IMR-90 (cell line): ENCODE data around the gene ANKRD7. TPM values are rescaled to one million over a fixed set of nuclear protein-coding genes. Genes with fewer than 3 reads are reported as not detected.

Experiments
- ATAC-seq: fragments of 200-7000 bp; cut with Tn5 transposase; 2 replicates; pipeline ENCODE4 v1.9.1; 2020; ENCODE audit warnings: low read depth, mild to moderate bottlenecking, moderate library complexity
- BruUV-seq: library from RNA; stranded (reverse); fragments of 400-500 nt; replicated peaks from 2 replicates; lab custom pipeline; 2021; lab: Mats Ljungman, UMichigan
- CTCF ChIA-PET: fragments of 300-600 bp; formaldehyde crosslinking; extraction: SDS; loops from one replicate; lab custom pipeline; 2021; ENCODE audit warnings: antibody characterized with exemption; lab: Yijun Ruan, JAX
- POLR2A ChIA-PET: fragments of 300-600 bp; sonication (Branson Sonifier 250); formaldehyde crosslinking; loops from one replicate; lab custom pipeline; 2022; ENCODE audit warnings: antibody characterized with exemption; ENCODE audit not compliant: unreplicated experiment; lab: Charles Lee
- DNase-seq: peaks from one replicate; pipeline ENCODE4 v3.0.0; 2013
- H2AFZ ChIP-seq: replicated peaks from 2 replicates; pipeline ENCODE3; 2013; ENCODE audit warnings: low read length, mild to moderate bottlenecking; ENCODE audit not compliant: poor library complexity
- H2AK5ac ChIP-seq: 2 replicates; pipeline ENCODE4 v1.6.1; 2013; ENCODE audit warnings: low read depth, low read length, inconsistent platforms
- H2AK9ac ChIP-seq: replicated peaks from 2 replicates; pipeline ENCODE3; 2013; ENCODE audit warnings: mild to moderate bottlenecking, low read depth, low read length, moderate library complexity; ENCODE audit not compliant: poor library complexity
- H2BK120ac ChIP-seq: 2 replicates; pipeline ENCODE4 v1.6.1; 2013; ENCODE audit warnings: low read depth, low read length, inconsistent platforms
- H2BK15ac ChIP-seq: 3 replicates; pipeline ENCODE4 v1.6.1; 2013; ENCODE audit warnings: low read depth, low read length, inconsistent platforms
- H2BK20ac ChIP-seq: 2 replicates; pipeline ENCODE4 v1.6.1; 2013; ENCODE audit warnings: low read depth, mild to moderate bottlenecking, inconsistent platforms, low read length, moderate library complexity
- H2BK5ac ChIP-seq: 2 replicates; pipeline ENCODE4 v1.6.1; 2013; ENCODE audit warnings: mild to moderate bottlenecking, low read depth, low read length, inconsistent platforms; ENCODE audit not compliant: poor library complexity, severe bottlenecking
- H3K14ac ChIP-seq: replicated peaks from 2 replicates; pipeline ENCODE4 v1.6.1; 2013; ENCODE audit warnings: low read depth, low read length, inconsistent platforms
- H3K18ac ChIP-seq: 2 replicates; pipeline ENCODE4 v1.6.1; 2013; ENCODE audit warnings: low read depth, low read length, control low read depth
- H3K23ac ChIP-seq: 2 replicates; pipeline ENCODE4 v1.6.1; 2013; ENCODE audit warnings: low read depth, low read length, inconsistent platforms
- H3K27ac ChIP-seq: 2 replicates; pipeline ENCODE4 v1.5.1; 2013; ENCODE audit warnings: mild to moderate bottlenecking, control low read depth, low read length; ENCODE audit not compliant: insufficient read depth
- H3K27me3 ChIP-seq: 2 replicates; pipeline ENCODE4 v1.6.1; 2013; ENCODE audit warnings: low read length; ENCODE audit not compliant: control insufficient read depth, insufficient read depth
- H3K36me3 ChIP-seq: 2 replicates; pipeline ENCODE4 v1.6.1; 2013; ENCODE audit warnings: low read length, mixed read lengths; ENCODE audit not compliant: control insufficient read depth, insufficient read depth
- H3K4ac ChIP-seq: 2 replicates; pipeline ENCODE4 v1.6.1; 2013; ENCODE audit warnings: low read depth, low read length, inconsistent platforms
- H3K4me1 ChIP-seq: 2 replicates; pipeline ENCODE4 v1.6.1; 2013; ENCODE audit warnings: low read length, mixed read lengths; ENCODE audit not compliant: control insufficient read depth, insufficient read depth
- H3K4me2 ChIP-seq: 2 replicates; pipeline ENCODE4 v1.6.1; 2013; ENCODE audit warnings: low read depth, mild to moderate bottlenecking, control low read depth, low read length, moderate library complexity
- H3K4me3 ChIP-seq: 2 replicates; pipeline ENCODE4 v1.5.1; 2013; ENCODE audit warnings: low read depth, mild to moderate bottlenecking, control low read depth, low read length, moderate library complexity; ENCODE audit not compliant: insufficient read depth
- H3K56ac ChIP-seq: 2 replicates; pipeline ENCODE4 v1.6.1; 2013; ENCODE audit warnings: low read length, inconsistent platforms; ENCODE audit not compliant: insufficient read depth; ENCODE audit errors: extremely low read depth
- H3K79me1 ChIP-seq, 2 experiments: 2 replicates each; pipeline ENCODE4 v1.6.1; 2013; ENCODE audit warnings: low read length in 2 of 2, inconsistent platforms in 1 of 2, low read depth in 1 of 2
- H3K9ac ChIP-seq: 2 replicates; pipeline ENCODE4 v1.6.1; 2013; ENCODE audit warnings: low read depth, low read length, control low read depth
- H3K9me1 ChIP-seq: 2 replicates; pipeline ENCODE4 v1.6.1; 2013; ENCODE audit warnings: low read length, inconsistent platforms; ENCODE audit not compliant: insufficient read depth
- H3K9me3 ChIP-seq: 2 replicates; pipeline ENCODE4 v1.6.1; 2013; ENCODE audit warnings: low read length; ENCODE audit not compliant: control insufficient read depth, insufficient read depth
- H4K20me1 ChIP-seq: 2 replicates; pipeline ENCODE4 v1.6.1; 2013; ENCODE audit warnings: low read length, inconsistent platforms; ENCODE audit not compliant: insufficient read depth
- H4K5ac ChIP-seq: 2 replicates; pipeline ENCODE4 v1.6.1; 2013; ENCODE audit warnings: mild to moderate bottlenecking, low read depth, low read length, control low read depth
- H4K8ac ChIP-seq, 2 experiments: 2 replicates each; pipeline ENCODE4 v1.6.1; 2013; ENCODE audit warnings: low read depth in 2 of 2, low read length in 2 of 2, control low read depth in 1 of 2, inconsistent platforms in 1 of 2
- H4K91ac ChIP-seq: 2 replicates; pipeline ENCODE4 v1.6.1; 2013; ENCODE audit warnings: low read depth, low read length, inconsistent platforms; ENCODE audit not compliant: insufficient read depth
- BHLHE40 ChIP-seq: fragments of 150-350 bp; IDR thresholded peaks from 2 replicates; pipeline ENCODE4 v1.6.1; 2016; ENCODE audit warnings: mild to moderate bottlenecking, low read depth, low read length
- CEBPB ChIP-seq: IDR thresholded peaks from 2 replicates; pipeline ENCODE4 v1.6.1; 2012; ENCODE audit warnings: low read depth, low read length, improper control_type of control experiment
- CHD1 ChIP-seq: IDR thresholded peaks from 2 replicates; pipeline ENCODE4 v1.6.1; 2012; ENCODE audit warnings: low read depth, low read length, improper control_type of control experiment
- CTCF ChIP-seq: conservative IDR thresholded peaks from 2 replicates; pipeline ENCODE4 v1.5.1; 2012; ENCODE audit warnings: mild to moderate bottlenecking, low read depth, low read length, improper control_type of control experiment
- ELK1 ChIP-seq: fragments of 150-350 bp; IDR thresholded peaks from 2 replicates; pipeline ENCODE4 v1.6.1; 2016; ENCODE audit warnings: low read depth, mild to moderate bottlenecking, low read length, moderate library complexity, borderline replicate concordance
- FOS ChIP-seq: fragments of 150-350 bp; IDR thresholded peaks from 2 replicates; pipeline ENCODE4 v1.6.1; 2016; ENCODE audit warnings: low read depth, low read length
- MAFK ChIP-seq: IDR thresholded peaks from 2 replicates; pipeline ENCODE4 v1.6.1; 2012; ENCODE audit warnings: low read depth, low read length, improper control_type of control experiment
- MAZ ChIP-seq: IDR thresholded peaks from 2 replicates; pipeline ENCODE4 v1.6.1; 2012; ENCODE audit warnings: low read depth, mild to moderate bottlenecking, low read length, improper control_type of control experiment, moderate library complexity, borderline replicate concordance
- MXI1 ChIP-seq: IDR thresholded peaks from 2 replicates; pipeline ENCODE4 v1.6.1; 2012; ENCODE audit warnings: low read depth, mild to moderate bottlenecking, low read length, moderate library complexity, borderline replicate concordance
- NFE2L2 ChIP-seq: fragments of 150-350 bp; IDR thresholded peaks from 2 replicates; pipeline ENCODE4 v1.6.1; 2016; ENCODE audit warnings: low read depth, mild to moderate bottlenecking, low read length
- POLR2A ChIP-seq: IDR thresholded peaks from 2 replicates; pipeline ENCODE4 v1.6.1; 2012; ENCODE audit warnings: mild to moderate bottlenecking, low read depth, low read length
- RAD21 ChIP-seq: IDR thresholded peaks from 2 replicates; pipeline ENCODE4 v1.6.1; 2012; ENCODE audit warnings: low read length, improper control_type of control experiment
- RCOR1 ChIP-seq: IDR thresholded peaks from 2 replicates; pipeline ENCODE4 v1.6.1; 2012; ENCODE audit warnings: mild to moderate bottlenecking, low read length, improper control_type of control experiment; ENCODE audit not compliant: insufficient replicate concordance
- RFX5 ChIP-seq: IDR thresholded peaks from 2 replicates; pipeline ENCODE4 v1.8.0; 2012; ENCODE audit warnings: low read depth, mild to moderate bottlenecking, low read length, moderate library complexity
- SMC3 ChIP-seq: fragments of 150-350 bp; IDR thresholded peaks from 2 replicates; pipeline ENCODE4 v1.6.1; 2016; ENCODE audit warnings: low read depth, mild to moderate bottlenecking, antibody characterized with exemption, low read length, moderate library complexity
- USF2 ChIP-seq: fragments of 150-350 bp; IDR thresholded peaks from 2 replicates; pipeline ENCODE4 v1.6.1; 2017; ENCODE audit warnings: mild to moderate bottlenecking, antibody characterized with exemption, low read length, low read depth
- WGBS, 2 experiments: methylation state at CpG; one replicate each; pipeline versions ENCODE4 v1.1.5 to v1.1.7; 2013; ENCODE audit warnings: missing lambda C conversion rate in 2 of 2; ENCODE audit not compliant: insufficient read length in 1 of 2; ENCODE audit errors: extremely low coverage in 2 of 2; 5-methylcytosine and 5-hydroxymethylcytosine counted together
- dilution Hi-C: fragments of 300-500 bp; cut with HindIII; formaldehyde crosslinking; loops from one replicate; pipeline ENCODE4 v1.14.3; 2018; ENCODE audit warnings: low sequenced_read_pairs; ENCODE audit not compliant: unreplicated experiment
- in situ Hi-C: fragments of 300-500 bp; cut with MboI; formaldehyde crosslinking; loops from 3 replicates; pipeline ENCODE4 v1.14.3; 2019; ENCODE audit warnings: low sequenced_read_pairs, inconsistent platforms, mixed read lengths
- intact Hi-C: fragments of 100-400 bp; cut with micrococcal nuclease; formaldehyde crosslinking; loops from 2 replicates; pipeline ENCODE4 v1.10.0; 2022
- polyA plus RNA-seq, 3 experiments: library from polyadenylated mRNA; depleted of rRNA; stranded (reverse); fragments of >200 nt; gene quantifications; 2 replicates each; pipeline ENCODE4 v1.2.3, GENCODE V29; 2012; ENCODE audit warnings: low replicate concordance in 1 of 3
- total RNA-seq: library from RNA; depleted of rRNA; stranded (reverse); fragments of >200 nt; gene quantifications from 2 replicates; pipeline ENCODE4 v1.2.3, GENCODE V29; 2012

The ANKRD7 gene
- total and polyA plus RNA-seq, 2 of the 4 experiments (the other 2 are of a cell fraction), result 0.17 to 0.18 TPM

- ChIA-PET CTCF (interaction anchor here (0.9 kb wide), 1 partner anchor 10 kb away, joined by 3 read pairs; no protein-coding TSS in a partner anchor), POLR2A (no interaction called here)
- no peak overlapping the region for H3K56ac ChIP-seq
- no peaks in the 10 kb centered on the region for H3K9me1 ChIP-seq
- no peak overlapping the region for H2AK9ac ChIP-seq
- no peak overlapping the region for H2AK5ac ChIP-seq
- H3K79me1 ChIP-seq, result no peaks in the 10 kb centered on the region
- H2BK15ac ChIP-seq, result no peak overlapping the region
- no peaks in the 10 kb centered on the region for H3K27me3 ChIP-seq
- no peak for TF ChIP-seq FOS
- TF ChIP-seq NFE2L2, result no peak
- TF ChIP-seq SMC3, result no peak
- TF ChIP-seq USF2, result no peak
- TF ChIP-seq CHD1, result no peak
- no peak for TF ChIP-seq BHLHE40
- no peak for TF ChIP-seq RAD21
- TF ChIP-seq MAFK, result no peak
- TF ChIP-seq POLR2A, result no peak
- no peak for TF ChIP-seq CTCF
- TF ChIP-seq ELK1, result no peak
- no peak for TF ChIP-seq MXI1
- TF ChIP-seq MAZ, result no peak
- no peak for TF ChIP-seq CEBPB
- no peak for TF ChIP-seq RCOR1
- TF ChIP-seq RFX5, result no peak
- H3K4me1 ChIP-seq, result no peaks in the 10 kb centered on the region
- no peak overlapping the region for H3K23ac ChIP-seq
- H3K36me3 ChIP-seq, result no peaks in the 10 kb centered on the region
- H2AFZ ChIP-seq, result no peak overlapping the region
- H3K9ac ChIP-seq, result no peak overlapping the region
- H3K27ac ChIP-seq, result no peak overlapping the region
- no peak overlapping the region for H4K8ac ChIP-seq
- in situ Hi-C loops (no loop called here), dilution Hi-C loops (no loop called here), intact Hi-C loops (no loop called here)
- DNase-seq (no peak), ATAC-seq (no peak)
- H3K9me3 ChIP-seq, result no peaks in the 10 kb centered on the region
- no peak overlapping the region for H4K91ac ChIP-seq
- H3K4me2 ChIP-seq, result no peak overlapping the region
- no peak overlapping the region for H2BK20ac ChIP-seq
- H2BK120ac ChIP-seq, result no peak overlapping the region
- H3K4ac ChIP-seq, result no peak overlapping the region
- no TSS peak for BruUV-seq
- WGBS, 2 experiments, result no CpG with 5 or more reads among the region's 2 CpGs
- no peak overlapping the region for H4K5ac ChIP-seq
- no peak overlapping the region for H3K4me3 ChIP-seq
- H3K14ac ChIP-seq, result no peak overlapping the region
- no peak overlapping the region for H2BK5ac ChIP-seq
- H4K20me1 ChIP-seq, result no peaks in the 10 kb centered on the region
- H3K18ac ChIP-seq, result no peak overlapping the region
Observed at GRCh38 chr7:118259115-118259514, 34.6 kb downstream of the ANKRD7 start.
